Neuronal stem cell (in vitro differentiated cells): ENCODE measurements around the gene GRIK3.
A peak's percentile ranks its signal among the peaks of the same experiment; 100 is the strongest.

Source experiments
- DNase-seq: peaks from one replicate; pipeline ENCODE4 v3.0.0-alpha.2; 2013; ENCODE audit warnings: low spot score
- H2AFZ ChIP-seq: one replicate; pipeline ENCODE4 v1.6.1; 2013; ENCODE audit warnings: mild to moderate bottlenecking, low read length, inconsistent platforms
- H2AK5ac ChIP-seq: 2 replicates; pipeline ENCODE4 v1.6.1; 2013; ENCODE audit warnings: low read depth, mild to moderate bottlenecking, inconsistent platforms, low read length, moderate library complexity, mixed read lengths
- H2BK120ac ChIP-seq: 2 replicates; pipeline ENCODE4 v1.6.1; 2013; ENCODE audit warnings: low read depth, mild to moderate bottlenecking, inconsistent platforms, low read length, moderate library complexity, mixed read lengths
- H2BK12ac ChIP-seq: one replicate; pipeline ENCODE4 v1.6.1; 2013; ENCODE audit warnings: low read length, inconsistent platforms
- H2BK15ac ChIP-seq: 2 replicates; pipeline ENCODE4 v1.6.1; 2013; ENCODE audit warnings: mild to moderate bottlenecking, low read length, inconsistent platforms, mixed read lengths
- H2BK5ac ChIP-seq: one replicate; pipeline ENCODE4 v1.6.1; 2013; ENCODE audit warnings: inconsistent platforms, mild to moderate bottlenecking, low read length, moderate library complexity
- H3K14ac ChIP-seq: one replicate; pipeline ENCODE4 v1.6.1; 2013; ENCODE audit warnings: low read length, inconsistent platforms
- H3K18ac ChIP-seq: 2 replicates; pipeline ENCODE4 v1.6.1; 2013; ENCODE audit warnings: low read length, inconsistent platforms
- H3K23ac ChIP-seq: 2 replicates; pipeline ENCODE4 v1.6.1; 2013; ENCODE audit warnings: low read depth, mild to moderate bottlenecking, mixed read lengths, low read length, inconsistent platforms; ENCODE audit not compliant: poor library complexity
- H3K27ac ChIP-seq: replicated peaks from 3 replicates; pipeline ENCODE4 v1.5.1; 2013; ENCODE audit warnings: low read length, inconsistent platforms
- H3K27me3 ChIP-seq, 3 experiments: 2 replicates each; pipeline ENCODE4 v1.6.1; 2013; ENCODE audit warnings: low read length in 3 of 3, mild to moderate bottlenecking in 2 of 3, inconsistent platforms in 1 of 3, low read depth in 1 of 3, mixed read lengths in 1 of 3, moderate library complexity in 1 of 3; ENCODE audit not compliant: control insufficient read depth in 3 of 3, insufficient read depth in 3 of 3
- H3K36me3 ChIP-seq, 2 donors: replicated peaks in 1 of 2; 2 replicates each; pipeline ENCODE4 v1.6.1; 2013; ENCODE audit warnings: low read length in 2 of 2; ENCODE audit not compliant: control insufficient read depth in 2 of 2, insufficient read depth in 2 of 2
- H3K4ac ChIP-seq: 2 replicates; pipeline ENCODE4 v1.6.1; 2013; ENCODE audit warnings: inconsistent platforms, mild to moderate bottlenecking, low read length, moderate library complexity
- H3K4me1 ChIP-seq, 2 donors: 1 replicate in 1 of 2; 2 replicates in 1 of 2; pipeline ENCODE4 v1.6.1; 2013; ENCODE audit warnings: low read length in 2 of 2, low read depth in 1 of 2; ENCODE audit not compliant: control insufficient read depth in 2 of 2, insufficient read depth in 1 of 2
- H3K4me2 ChIP-seq: one replicate; pipeline ENCODE4 v1.6.1; 2013; ENCODE audit warnings: mild to moderate bottlenecking, low read length, inconsistent platforms; ENCODE audit not compliant: insufficient read depth, poor library complexity, severe bottlenecking
- H3K4me3 ChIP-seq, 2 donors: 2 replicates each; pipeline ENCODE4 v1.5.1; 2013; ENCODE audit warnings: low read length in 2 of 2, mild to moderate bottlenecking in 2 of 2, inconsistent platforms in 1 of 2, moderate library complexity in 1 of 2
- H3K79me1 ChIP-seq: one replicate; pipeline ENCODE4 v1.6.1; 2013; ENCODE audit warnings: low read depth, mild to moderate bottlenecking, inconsistent platforms, low read length, moderate library complexity
- H3K9ac ChIP-seq: one replicate; pipeline ENCODE4 v1.6.1; 2013; ENCODE audit warnings: mild to moderate bottlenecking, low read depth, low read length, inconsistent platforms; ENCODE audit not compliant: poor library complexity
- H3K9me3 ChIP-seq, 2 donors: replicated peaks in 1 of 2; 2 replicates each; pipeline versions ENCODE3 to v1.6.1; 2013; ENCODE audit warnings: low read length in 2 of 2, mild to moderate bottlenecking in 2 of 2, inconsistent platforms in 1 of 2, low read depth in 1 of 2, mixed read lengths in 1 of 2, moderate library complexity in 1 of 2; ENCODE audit not compliant: control insufficient read depth in 2 of 2, insufficient read depth in 1 of 2
- H4K8ac ChIP-seq: one replicate; pipeline ENCODE4 v1.6.1; 2013; ENCODE audit warnings: low read depth, mild to moderate bottlenecking, inconsistent platforms, low read length, moderate library complexity
- H4K91ac ChIP-seq: one replicate; pipeline ENCODE4 v1.6.1; 2013; ENCODE audit warnings: low read length, low read depth, mild to moderate bottlenecking, inconsistent platforms; ENCODE audit not compliant: poor library complexity
- WGBS, 2 donors: extraction: QIAGEN DNeasy Blood & Tissue Kit; methylation state at CpG; one replicate each; pipeline ENCODE4 v1.1.7; 2013; ENCODE audit warnings: missing lambda C conversion rate in 2 of 2, mixed read lengths in 1 of 2; ENCODE audit not compliant: insufficient read length in 2 of 2, insufficient replicate concordance in 1 of 2; ENCODE audit errors: extremely low coverage in 2 of 2; 5-methylcytosine and 5-hydroxymethylcytosine counted together

Gene GRIK3

GRCh38 chr1:36885540-36886357 is 148.6 kb downstream of the GRIK3 start:
- Histone ChIP-seq H3K4me1 (no peaks in the 10 kb centered on the region), H3K4me3 (no peak overlapping the region), H2BK15ac (no peak overlapping the region), H3K9me3 (no peaks in the 10 kb centered on the region), H4K91ac (no peak overlapping the region), H2BK12ac (no peak overlapping the region), H3K27me3 (no peaks in the 10 kb centered on the region), H3K23ac (no peak overlapping the region), H2BK120ac (no peak overlapping the region), H3K4me2 (no peak overlapping the region), H3K9ac (no peak overlapping the region), H3K27ac (no peak overlapping the region), H2AK5ac (no peak overlapping the region), H3K14ac (no peak overlapping the region), H3K79me1 (no peaks in the 10 kb centered on the region), H4K8ac (no peak overlapping the region), H2BK5ac (no peak overlapping the region), H3K36me3 (no peaks in the 10 kb centered on the region), H3K4ac (no peak overlapping the region), H3K18ac (no peak overlapping the region), H2AFZ (no peak overlapping the region)
- DNase-seq: no peak
- WGBS, 2 donors: no CpG with 5 or more reads among the region's 7 CpGs

DNA sequence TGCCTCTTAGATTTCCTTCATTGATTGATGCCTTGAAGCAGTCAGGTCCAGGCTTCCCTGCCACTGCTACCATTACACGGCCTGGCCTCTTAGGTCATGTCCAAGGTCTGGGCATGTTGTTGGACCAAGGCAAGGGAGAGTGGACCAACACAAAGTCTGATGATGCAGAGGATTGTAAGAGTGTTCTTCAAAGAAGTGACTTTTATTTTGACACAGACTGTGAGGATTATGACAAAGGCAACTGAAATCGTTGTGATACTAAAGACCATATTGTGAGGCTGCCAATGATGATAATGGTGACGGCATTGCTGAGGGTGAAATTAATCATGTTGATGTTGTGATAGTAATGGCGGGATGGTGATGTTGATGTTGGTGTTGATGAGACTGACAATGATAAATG is 149.5 kb downstream of the GRIK3 start:
- H3K18ac ChIP-seq: no peak overlapping the region
- H2AFZ ChIP-seq: no peak overlapping the region
- H4K8ac ChIP-seq: no peak overlapping the region
- no peak overlapping the region for H2AK5ac ChIP-seq
- no peak overlapping the region for H3K14ac ChIP-seq
- H3K4ac ChIP-seq: no peak overlapping the region
- H3K4me3 ChIP-seq: no peak overlapping the region
- no peak overlapping the region for H3K9ac ChIP-seq
- H3K9me3 ChIP-seq: no peaks in the 10 kb centered on the region
- no peak overlapping the region for H2BK12ac ChIP-seq
- H3K36me3 ChIP-seq: no peaks in the 10 kb centered on the region
- H3K27ac ChIP-seq: no peak overlapping the region
- WGBS, 2 donors: no CpG with 5 or more reads among the region's 4 CpGs
- no peak overlapping the region for H3K4me2 ChIP-seq
- no peak overlapping the region for H3K23ac ChIP-seq
- H4K91ac ChIP-seq: no peak overlapping the region
- no peaks in the 10 kb centered on the region for H3K4me1 ChIP-seq
- no peak overlapping the region for H2BK15ac ChIP-seq
- H2BK5ac ChIP-seq: no peak overlapping the region
- H3K79me1 ChIP-seq: no peaks in the 10 kb centered on the region
- H2BK120ac ChIP-seq: no peak overlapping the region
- DNase-seq: no peak
- H3K27me3 ChIP-seq: no peaks in the 10 kb centered on the region

- H3K23ac ChIP-seq: no peak overlapping the region
- no CpG with 5 or more reads among the region's 8 CpGs for WGBS, 2 donors
- no peaks in the 10 kb centered on the region for H3K9me3 ChIP-seq
- DNase-seq: no peak
- H3K9ac ChIP-seq: no peak overlapping the region
- no peak overlapping the region for H2BK15ac ChIP-seq
- no peaks in the 10 kb centered on the region for H3K4me1 ChIP-seq
- H3K4me2 ChIP-seq: no peak overlapping the region
- H2BK120ac ChIP-seq: no peak overlapping the region
- no peak overlapping the region for H3K18ac ChIP-seq
- H3K4ac ChIP-seq: no peak overlapping the region
- H2BK12ac ChIP-seq: no peak overlapping the region
- H3K79me1 ChIP-seq: no peaks in the 10 kb centered on the region
- no peak overlapping the region for H4K91ac ChIP-seq
- H3K36me3 ChIP-seq: no peaks in the 10 kb centered on the region
- no peak overlapping the region for H2BK5ac ChIP-seq
- no peak overlapping the region for H4K8ac ChIP-seq
- H3K27me3 ChIP-seq: no peaks in the 10 kb centered on the region
- no peak overlapping the region for H2AFZ ChIP-seq
- no peak overlapping the region for H3K4me3 ChIP-seq
- no peak overlapping the region for H3K27ac ChIP-seq
- H2AK5ac ChIP-seq: no peak overlapping the region
- no peak overlapping the region for H3K14ac ChIP-seq
Observed at GRCh38 chr1:36884029-36884701, 150.2 kb downstream of the GRIK3 start.

DNA sequence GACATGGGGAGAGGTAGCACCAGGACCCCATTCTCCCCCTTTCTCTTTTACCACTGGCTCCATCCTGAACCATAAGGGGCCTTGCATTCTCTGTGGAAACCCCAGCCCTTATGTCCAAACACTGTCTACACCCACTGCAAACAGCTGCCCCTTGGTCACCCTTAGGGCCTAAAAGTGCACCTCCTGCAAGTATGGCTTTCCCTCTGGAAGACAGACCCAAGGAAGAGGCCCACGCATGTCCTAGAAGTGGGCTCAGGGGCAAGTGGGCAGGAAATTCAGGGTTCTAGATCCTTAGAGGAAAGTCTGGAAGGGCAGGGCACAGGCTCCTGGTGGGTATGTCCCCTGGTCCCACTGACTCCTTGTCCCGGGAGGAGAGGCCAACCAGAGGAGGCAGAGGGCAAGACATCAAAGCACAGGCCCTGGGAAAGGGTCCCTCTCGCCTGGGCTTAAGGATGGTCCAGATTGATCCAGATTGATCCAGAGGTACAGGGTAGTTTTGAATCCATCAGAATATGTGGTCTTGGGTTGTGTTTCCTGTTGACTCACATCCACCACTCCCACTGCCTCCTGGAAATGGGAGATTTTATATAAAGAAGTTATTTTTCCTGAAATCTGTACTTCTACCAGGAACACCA is 150.9 kb downstream of the GRIK3 start:
- H3K14ac ChIP-seq: no peak overlapping the region
- no peak overlapping the region for H3K9ac ChIP-seq
- no peak overlapping the region for H2AFZ ChIP-seq
- H4K8ac ChIP-seq: no peak overlapping the region
- no peaks in the 10 kb centered on the region for H3K4me1 ChIP-seq
- no peak overlapping the region for H2BK15ac ChIP-seq
- no peaks in the 10 kb centered on the region for H3K9me3 ChIP-seq
- H3K4ac ChIP-seq: no peak overlapping the region
- WGBS, 2 donors: no CpG with 5 or more reads among the region's 3 CpGs
- H3K23ac ChIP-seq: no peak overlapping the region
- no peaks in the 10 kb centered on the region for H3K79me1 ChIP-seq
- H3K4me2 ChIP-seq: no peak overlapping the region
- no peaks in the 10 kb centered on the region for H3K36me3 ChIP-seq
- H2BK12ac ChIP-seq: no peak overlapping the region
- H2AK5ac ChIP-seq: no peak overlapping the region
- H3K27me3 ChIP-seq: no peaks in the 10 kb centered on the region
- no peak for DNase-seq
- H4K91ac ChIP-seq: no peak overlapping the region
- H3K27ac ChIP-seq: no peak overlapping the region
- H3K18ac ChIP-seq: peak overlapping the region; percentile 33
- no peak overlapping the region for H3K4me3 ChIP-seq
- H2BK5ac ChIP-seq: no peak overlapping the region
- no peak overlapping the region for H2BK120ac ChIP-seq
